Endodermal cell (in vitro differentiated cells): ENCODE data around the gene RFX4. TPM values are rescaled to one million over a fixed set of nuclear protein-coding genes. Genes with fewer than 3 reads are reported as not detected.
A peak's percentile ranks its signal among the peaks of the same experiment; 100 is the strongest.

Source experiments
- DNase-seq: peaks from one replicate; pipeline ENCODE4 v3.0.0-alpha.2; 2017
- H3K27ac ChIP-seq: 2 replicates; pipeline ENCODE4 v1.5.1; 2013; ENCODE audit warnings: mild to moderate bottlenecking, low read depth, low read length, moderate library complexity
- H3K27me3 ChIP-seq: 2 replicates; pipeline ENCODE4 v1.6.1; 2013; ENCODE audit warnings: mild to moderate bottlenecking, low read length, moderate library complexity; ENCODE audit not compliant: insufficient read depth, control insufficient read depth, poor library complexity, severe bottlenecking
- H3K36me3 ChIP-seq: 2 replicates; pipeline ENCODE4 v1.7.0; 2013; ENCODE audit warnings: mild to moderate bottlenecking, low read length, moderate library complexity; ENCODE audit not compliant: control insufficient read depth, insufficient read depth
- H3K4me1 ChIP-seq: one replicate; pipeline ENCODE4 v1.7.0; 2013; ENCODE audit warnings: low read length; ENCODE audit not compliant: control insufficient read depth, insufficient read depth
- H3K4me3 ChIP-seq: 2 replicates; pipeline ENCODE4 v1.5.1; 2013; ENCODE audit warnings: mild to moderate bottlenecking, low read length, moderate library complexity
- H3K9ac ChIP-seq: 2 replicates; pipeline ENCODE4 v1.6.1; 2013; ENCODE audit warnings: mild to moderate bottlenecking, low read length, moderate library complexity; ENCODE audit not compliant: poor library complexity, severe bottlenecking; ENCODE audit errors: extremely low read depth
- H3K9me3 ChIP-seq: 2 replicates; pipeline ENCODE4 v1.6.1; 2013; ENCODE audit warnings: mild to moderate bottlenecking, low read length, moderate library complexity; ENCODE audit not compliant: control insufficient read depth
- H3K27ac Mint-ChIP-seq: 2 replicates; pipeline ENCODE4 v1.8.0; 2020; ENCODE audit warnings: mixed read lengths
- H3K27me3 Mint-ChIP-seq: 2 replicates; pipeline ENCODE4 v1.8.0; 2021; ENCODE audit warnings: mild to moderate bottlenecking, mixed read lengths; ENCODE audit not compliant: insufficient read depth
- H3K36me3 Mint-ChIP-seq: 2 replicates; pipeline ENCODE4 v1.8.0; 2020; ENCODE audit warnings: low read depth, mixed read lengths
- H3K4me1 Mint-ChIP-seq: 2 replicates; pipeline ENCODE4 v1.8.0; 2020; ENCODE audit warnings: mixed read lengths
- H3K4me3 Mint-ChIP-seq: 2 replicates; pipeline ENCODE4 v1.8.0; 2020; ENCODE audit warnings: mild to moderate bottlenecking, moderate library complexity, mixed read lengths
- H3K9me3 Mint-ChIP-seq: 2 replicates; pipeline ENCODE4 v1.8.0; 2020; ENCODE audit warnings: mild to moderate bottlenecking, mixed read lengths
- WGBS, 2 experiments: methylation state at CpG; one replicate each; pipeline versions ENCODE4 v1.1.5 to v1.1.7; 2013; ENCODE audit warnings: missing lambda C conversion rate in 2 of 2, mixed read lengths in 1 of 2; ENCODE audit not compliant: insufficient coverage in 1 of 2, insufficient read length in 1 of 2; 5-methylcytosine and 5-hydroxymethylcytosine counted together
- total RNA-seq, 2 donors: library from RNA; stranded (reverse); fragmentation: NEBNext Ultra II Directional in 1 of 2; extraction: Animal tissue kit (Norgen Biotek cat#: 25700) in 1 of 2; gene quantifications; 2 replicates in 1 of 2; 3 replicates in 1 of 2; pipeline ENCODE4 v1.2.1, GENCODE V29; 2021
- TF ChIP-seq, protein P1 (sequence below): fragments of 200-600 bp; sonication (generic); conservative IDR thresholded peaks from 2 replicates; pipeline ENCODE4 v1.5.0; 2021; ENCODE audit warnings: antibody characterized with exemption, mild to moderate bottlenecking

The RFX4 gene
- total RNA-seq, 2 donors from 2014 or later: 0.09 to 0.86 TPM

DNA sequence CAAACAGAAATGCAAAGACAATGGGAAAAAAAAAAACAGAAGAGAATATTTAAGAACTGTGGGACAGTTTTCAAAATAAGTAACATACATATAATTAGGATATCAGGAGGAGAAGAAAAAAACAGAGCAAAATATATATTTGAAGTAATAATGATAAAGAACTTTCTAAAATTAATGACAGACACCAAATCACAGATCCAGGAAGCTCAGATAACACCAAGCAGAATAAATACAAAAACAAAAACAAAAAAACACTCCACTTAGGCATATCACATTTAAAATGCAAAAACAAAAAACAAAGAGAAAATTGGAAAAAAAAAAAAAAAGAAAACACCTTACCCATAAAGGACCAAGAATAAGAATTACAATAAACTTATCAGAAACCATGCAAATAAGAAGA, 9.6 kb upstream of the RFX4 start:
- Histone ChIP-seq H3K27ac (no peak overlapping the region), H3K4me1 (no peaks in the 10 kb centered on the region), H3K27me3 (peaks cover 37% of the 10 kb centered on the region), H3K36me3 (no peaks in the 10 kb centered on the region), H3K9me3 (no peaks in the 10 kb centered on the region), H3K9ac (no peak overlapping the region), H3K4me3 (no peak overlapping the region)
- no peak overlapping the region for H3K4me3 Mint-ChIP-seq
- H3K36me3 Mint-ChIP-seq: no peaks in the 10 kb centered on the region
- H3K27ac Mint-ChIP-seq: no peak overlapping the region
- H3K27me3 Mint-ChIP-seq: peaks cover 58% of the 10 kb centered on the region
- no peaks in the 10 kb centered on the region for H3K4me1 Mint-ChIP-seq
- peaks cover under 1% of the 10 kb centered on the region for H3K9me3 Mint-ChIP-seq
- TF ChIP-seq, protein P1, sequence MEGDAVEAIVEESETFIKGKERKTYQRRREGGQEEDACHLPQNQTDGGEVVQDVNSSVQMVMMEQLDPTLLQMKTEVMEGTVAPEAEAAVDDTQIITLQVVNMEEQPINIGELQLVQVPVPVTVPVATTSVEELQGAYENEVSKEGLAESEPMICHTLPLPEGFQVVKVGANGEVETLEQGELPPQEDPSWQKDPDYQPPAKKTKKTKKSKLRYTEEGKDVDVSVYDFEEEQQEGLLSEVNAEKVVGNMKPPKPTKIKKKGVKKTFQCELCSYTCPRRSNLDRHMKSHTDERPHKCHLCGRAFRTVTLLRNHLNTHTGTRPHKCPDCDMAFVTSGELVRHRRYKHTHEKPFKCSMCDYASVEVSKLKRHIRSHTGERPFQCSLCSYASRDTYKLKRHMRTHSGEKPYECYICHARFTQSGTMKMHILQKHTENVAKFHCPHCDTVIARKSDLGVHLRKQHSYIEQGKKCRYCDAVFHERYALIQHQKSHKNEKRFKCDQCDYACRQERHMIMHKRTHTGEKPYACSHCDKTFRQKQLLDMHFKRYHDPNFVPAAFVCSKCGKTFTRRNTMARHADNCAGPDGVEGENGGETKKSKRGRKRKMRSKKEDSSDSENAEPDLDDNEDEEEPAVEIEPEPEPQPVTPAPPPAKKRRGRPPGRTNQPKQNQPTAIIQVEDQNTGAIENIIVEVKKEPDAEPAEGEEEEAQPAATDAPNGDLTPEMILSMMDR: no peak
- no peak for DNase-seq

DNA sequence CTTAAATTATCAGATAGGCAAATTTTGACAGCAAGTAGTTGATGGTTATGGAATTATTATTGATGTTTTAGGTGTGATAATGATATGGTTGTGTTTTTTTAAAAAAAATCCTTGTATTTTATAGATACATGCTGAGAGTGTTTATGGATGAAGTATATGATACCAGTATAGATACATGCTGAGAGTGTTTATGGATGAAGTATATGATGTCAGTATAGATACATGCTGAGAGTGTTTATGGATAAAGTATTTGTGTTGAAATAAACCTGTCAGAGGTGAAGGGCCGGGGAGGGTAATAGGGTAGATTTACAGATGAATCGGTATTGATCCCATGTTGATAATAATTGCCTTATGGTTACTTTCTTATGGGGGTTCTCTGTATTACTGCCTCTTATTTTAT, 6.0 kb upstream of the RFX4 start:
- Mint-ChIP-seq H3K27me3 (peaks cover 86% of the 10 kb centered on the region), H3K27ac (no peak overlapping the region), H3K36me3 (no peaks in the 10 kb centered on the region), H3K4me1 (no peaks in the 10 kb centered on the region), H3K9me3 (no peaks in the 10 kb centered on the region), H3K4me3 (no peak overlapping the region)
- H3K27ac ChIP-seq: no peak overlapping the region
- WGBS, 2 experiments: 78% methylated on average over 2 of the region's 2 CpGs; no CpG with 5 or more reads in 1 of the 2 experiments
- no peak for DNase-seq
- H3K36me3 ChIP-seq: no peaks in the 10 kb centered on the region
- H3K9me3 ChIP-seq: no peaks in the 10 kb centered on the region
- peaks cover 4% of the 10 kb centered on the region for H3K4me1 ChIP-seq
- no peak overlapping the region for H3K4me3 ChIP-seq
- TF ChIP-seq, protein P1: no peak
- peaks cover 73% of the 10 kb centered on the region for H3K27me3 ChIP-seq
- H3K9ac ChIP-seq: no peak overlapping the region

DNA sequence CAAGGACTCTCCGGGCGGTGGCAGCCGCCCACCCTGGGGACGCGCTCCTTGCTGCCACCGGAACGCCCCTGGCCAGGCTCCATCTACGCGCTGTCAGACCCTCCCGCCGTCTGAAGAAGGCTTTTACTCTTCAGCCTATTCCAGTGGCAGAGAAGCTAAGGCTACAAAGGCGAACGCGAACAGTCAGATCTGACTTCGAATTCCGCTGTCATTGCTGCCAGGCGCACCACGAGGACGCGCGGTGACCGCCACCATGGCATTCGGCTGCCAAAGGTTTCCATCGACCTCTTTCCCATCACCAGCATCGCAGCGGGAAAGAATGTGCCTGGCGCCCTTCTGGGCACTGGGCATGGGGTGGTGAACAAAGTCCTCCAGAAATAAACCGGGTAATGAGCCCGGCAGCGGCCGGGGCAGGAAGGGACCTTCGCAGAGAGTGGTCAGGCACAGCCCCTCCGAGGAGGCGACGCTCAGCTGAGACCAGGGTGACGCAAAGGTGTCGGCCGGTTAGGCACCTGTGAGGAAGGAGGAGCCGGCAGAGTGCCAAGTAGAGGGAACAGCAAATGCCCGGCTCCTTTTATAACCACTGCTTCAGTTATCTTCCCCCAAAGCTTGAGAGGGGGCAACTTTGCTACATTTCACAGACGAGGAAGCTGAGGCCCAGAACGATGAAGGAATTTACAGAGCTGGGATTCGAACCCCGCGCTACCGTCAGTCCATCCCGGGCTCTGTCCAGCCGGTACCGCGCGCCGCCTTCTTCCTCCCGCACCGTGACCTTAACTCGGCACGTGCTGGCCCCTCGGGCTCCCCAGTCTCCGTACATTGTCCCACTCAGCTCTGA, 1.9 kb upstream of the RFX4 start:
- H3K4me3 ChIP-seq: peak overlapping the region; percentile 56
- WGBS, 2 experiments: 6 to 9% methylated on average over 32 to 58 of the region's 58 CpGs
- Mint-ChIP-seq H3K4me3 (no peak overlapping the region), H3K36me3 (no peaks in the 10 kb centered on the region), H3K4me1 (peaks cover 24% of the 10 kb centered on the region), H3K27me3 (peaks cover 99% of the 10 kb centered on the region), H3K9me3 (no peaks in the 10 kb centered on the region), H3K27ac (no peak overlapping the region)
- DNase-seq: peak; percentile 62
- peak overlapping the region; percentile 92 for H3K27ac ChIP-seq
- H3K9ac ChIP-seq: no peak overlapping the region
- TF ChIP-seq, protein P1: no peak
- peaks cover 100% of the 10 kb centered on the region for H3K27me3 ChIP-seq
- H3K36me3 ChIP-seq: no peaks in the 10 kb centered on the region
- H3K9me3 ChIP-seq: no peaks in the 10 kb centered on the region
- H3K4me1 ChIP-seq: peaks cover 13% of the 10 kb centered on the region
